Hematopoietic multipotent progenitor cell treated with erythropoietin and hydrocortisone succinate and interleukin-3 and kit ligand, for 6 days (in vitro differentiated cells): Measurements from ENCODE around the gene ITM2C.

Source experiments
- DNase-seq: peaks from one replicate; pipeline ENCODE4 v3.0.0-alpha.2; 2015

Gene ITM2C

DNA sequence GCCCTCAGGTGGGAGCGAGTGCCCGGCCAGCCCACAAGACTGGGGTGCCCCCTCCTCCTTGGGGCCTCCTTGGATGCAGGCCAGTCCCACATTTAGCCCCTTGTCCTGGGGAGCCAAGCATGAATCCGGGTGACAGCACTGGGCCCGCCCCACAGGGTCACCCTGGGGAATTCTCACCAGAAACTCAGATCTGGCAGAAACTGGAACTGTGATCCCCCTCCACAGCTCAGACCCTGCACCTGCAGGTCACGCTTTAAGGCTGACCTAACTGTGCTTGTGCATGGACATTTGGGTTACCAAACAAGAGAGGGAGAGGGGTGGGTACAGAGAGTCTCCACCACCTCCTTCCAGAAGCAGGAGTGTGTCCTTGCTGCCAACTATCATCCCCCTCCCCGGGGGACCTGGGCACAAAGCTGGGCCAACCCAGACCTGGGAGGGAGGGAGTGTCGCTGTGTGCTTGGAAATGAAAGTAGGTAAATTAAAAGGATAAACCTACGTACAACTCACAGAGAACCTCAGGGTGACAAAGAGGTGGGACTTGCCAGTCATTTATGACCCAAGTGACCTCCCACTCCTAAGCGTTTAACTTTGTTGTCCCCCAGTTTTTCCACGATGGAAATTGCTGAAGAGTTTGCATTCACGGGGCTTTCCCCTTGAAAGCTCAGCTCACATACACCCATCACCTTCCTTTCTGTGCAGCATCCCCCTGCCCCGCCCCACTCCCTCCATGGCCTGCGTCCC, 9.1 kb downstream of the ITM2C start:
- no peak for DNase-seq

DNA sequence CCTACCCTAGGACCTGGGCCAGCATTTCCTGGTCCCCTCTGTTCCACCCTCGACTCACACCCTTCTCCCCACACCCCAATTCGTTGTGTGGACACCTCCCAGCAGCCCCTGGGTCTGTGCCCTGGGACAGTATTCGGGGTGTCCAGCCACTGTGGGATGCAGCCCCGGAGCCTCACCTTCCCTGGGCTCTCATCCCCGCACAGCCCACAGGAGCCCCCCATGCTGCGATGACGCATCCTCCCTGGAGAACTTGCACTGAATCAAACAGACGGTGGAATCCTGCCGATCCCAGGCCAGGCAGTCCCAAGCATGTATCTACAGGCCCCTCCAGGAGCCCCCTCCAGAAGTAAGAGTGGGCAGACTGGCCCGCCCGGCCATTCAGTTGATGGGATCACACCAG, 9.7 kb downstream of the ITM2C start:
- no peak for DNase-seq

DNA sequence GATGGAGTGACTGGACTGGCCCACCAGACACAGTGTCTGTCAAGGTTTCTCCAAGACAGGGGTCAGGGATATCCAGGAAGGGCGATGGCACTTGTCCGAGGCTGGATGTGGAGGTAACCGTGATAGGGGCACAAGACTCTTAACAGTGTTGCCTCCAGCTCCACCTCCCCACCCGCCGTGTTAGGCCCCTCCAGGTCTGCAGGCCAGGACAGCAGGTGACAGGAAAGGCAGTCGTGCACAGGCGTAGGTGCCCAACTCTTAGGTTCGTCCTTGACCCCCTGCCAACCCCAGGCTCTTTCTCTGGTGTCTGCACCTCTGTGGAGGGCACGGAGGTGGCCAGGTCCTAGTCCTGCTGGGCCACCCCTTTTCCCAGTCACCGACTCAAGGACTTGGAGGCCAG, 10.1 kb downstream of the ITM2C start:
- DNase-seq = no peak

DNA sequence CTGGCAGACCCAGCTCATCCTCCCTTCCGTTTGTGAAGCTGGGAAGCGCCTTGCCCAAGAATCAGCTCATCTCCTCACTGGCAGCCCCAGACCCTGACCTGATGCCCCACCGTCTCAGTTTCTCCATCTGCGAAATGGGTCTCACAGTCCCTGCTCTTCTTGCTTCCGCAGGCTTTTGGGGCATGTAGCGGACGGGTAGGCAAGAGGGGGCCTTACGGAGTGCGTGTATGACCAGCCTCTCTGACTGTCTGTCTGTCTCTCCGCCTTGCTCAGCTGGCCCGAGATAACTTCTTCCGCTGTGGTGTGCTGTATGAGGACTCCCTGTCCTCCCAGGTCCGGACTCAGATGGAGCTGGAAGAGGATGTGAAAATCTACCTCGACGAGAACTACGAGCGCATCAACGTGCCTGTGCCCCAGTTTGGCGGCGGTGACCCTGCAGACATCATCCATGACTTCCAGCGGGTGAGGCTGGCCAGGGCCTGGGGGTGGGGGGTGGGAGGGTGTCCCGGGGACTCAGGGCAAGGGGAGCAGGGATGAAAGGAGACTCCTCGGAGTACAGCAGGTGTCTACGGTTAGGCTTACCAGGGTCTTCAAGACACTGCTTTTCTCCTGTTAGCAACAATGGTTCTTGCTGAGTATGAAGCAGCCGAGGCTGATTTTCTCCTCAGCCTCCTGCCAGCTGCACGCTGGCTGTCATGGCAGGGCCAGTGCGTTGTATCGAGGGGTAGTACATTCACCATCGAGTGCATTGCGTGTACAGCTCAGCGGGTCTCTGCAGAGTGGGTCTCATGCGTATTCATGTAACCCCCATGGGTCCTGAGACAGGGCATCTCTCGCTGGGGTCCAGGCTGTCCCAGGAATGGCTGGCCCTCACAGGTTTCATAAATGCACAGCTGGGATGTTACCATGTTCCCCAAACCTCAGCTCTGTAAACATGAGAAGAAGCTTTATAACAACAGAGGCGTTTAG, 10.9 kb downstream of the ITM2C start:
- DNase-seq = no peak

DNA sequence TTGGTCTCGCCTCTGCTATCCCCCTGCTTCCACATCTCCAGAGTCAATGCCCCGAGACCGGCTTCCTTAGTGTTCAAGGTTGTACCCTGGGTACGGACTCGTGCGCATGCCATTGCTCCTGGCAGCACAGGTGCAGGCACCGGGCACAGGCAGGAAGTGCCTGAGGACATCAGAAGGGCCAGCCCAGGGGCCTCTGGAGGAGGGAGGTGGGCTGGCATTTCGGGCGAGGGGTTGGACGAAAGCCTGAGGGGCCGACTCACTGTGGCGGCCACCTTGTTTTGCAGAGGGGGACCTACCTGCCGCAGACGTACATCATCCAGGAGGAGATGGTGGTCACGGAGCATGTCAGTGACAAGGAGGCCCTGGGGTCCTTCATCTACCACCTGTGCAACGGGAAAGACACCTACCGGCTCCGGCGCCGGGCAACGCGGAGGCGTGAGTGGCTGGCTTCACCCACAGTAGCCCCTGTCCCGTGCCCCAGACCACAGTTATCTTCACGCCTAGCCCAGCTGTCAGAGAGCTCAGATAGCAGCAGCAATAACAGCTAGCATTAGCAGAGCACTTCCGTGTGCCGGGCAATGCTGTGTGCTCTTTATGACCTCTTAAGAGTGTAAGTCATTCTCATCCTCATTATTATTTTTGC, 12.5 kb downstream of the ITM2C start:
- DNase-seq = no peak

DNA sequence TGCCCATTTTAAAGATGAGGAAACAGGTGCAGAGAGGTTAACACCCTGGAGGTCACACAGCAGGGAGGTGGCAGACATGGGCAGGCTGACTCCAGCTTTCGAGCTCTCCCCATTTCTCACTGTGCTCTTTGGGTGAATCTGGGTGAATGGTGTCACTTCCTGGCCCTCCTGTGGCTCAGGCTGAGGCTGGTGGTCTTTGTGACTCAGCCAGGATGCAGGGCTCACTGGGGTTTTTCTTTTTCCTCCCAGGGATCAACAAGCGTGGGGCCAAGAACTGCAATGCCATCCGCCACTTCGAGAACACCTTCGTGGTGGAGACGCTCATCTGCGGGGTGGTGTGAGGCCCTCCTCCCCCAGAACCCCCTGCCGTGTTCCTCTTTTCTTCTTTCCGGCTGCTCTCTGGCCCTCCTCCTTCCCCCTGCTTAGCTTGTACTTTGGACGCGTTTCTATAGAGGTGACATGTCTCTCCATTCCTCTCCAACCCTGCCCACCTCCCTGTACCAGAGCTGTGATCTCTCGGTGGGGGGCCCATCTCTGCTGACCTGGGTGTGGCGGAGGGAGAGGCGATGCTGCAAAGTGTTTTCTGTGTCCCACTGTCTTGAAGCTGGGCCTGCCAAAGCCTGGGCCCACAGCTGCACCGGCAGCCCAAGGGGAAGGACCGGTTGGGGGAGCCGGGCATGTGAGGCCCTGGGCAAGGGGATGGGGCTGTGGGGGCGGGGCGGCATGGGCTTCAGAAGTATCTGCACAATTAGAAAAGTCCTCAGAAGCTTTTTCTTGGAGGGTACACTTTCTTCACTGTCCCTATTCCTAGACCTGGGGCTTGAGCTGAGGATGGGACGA, 13.2 kb downstream of the ITM2C start:
- peak; percentile 60 for DNase-seq

DNA sequence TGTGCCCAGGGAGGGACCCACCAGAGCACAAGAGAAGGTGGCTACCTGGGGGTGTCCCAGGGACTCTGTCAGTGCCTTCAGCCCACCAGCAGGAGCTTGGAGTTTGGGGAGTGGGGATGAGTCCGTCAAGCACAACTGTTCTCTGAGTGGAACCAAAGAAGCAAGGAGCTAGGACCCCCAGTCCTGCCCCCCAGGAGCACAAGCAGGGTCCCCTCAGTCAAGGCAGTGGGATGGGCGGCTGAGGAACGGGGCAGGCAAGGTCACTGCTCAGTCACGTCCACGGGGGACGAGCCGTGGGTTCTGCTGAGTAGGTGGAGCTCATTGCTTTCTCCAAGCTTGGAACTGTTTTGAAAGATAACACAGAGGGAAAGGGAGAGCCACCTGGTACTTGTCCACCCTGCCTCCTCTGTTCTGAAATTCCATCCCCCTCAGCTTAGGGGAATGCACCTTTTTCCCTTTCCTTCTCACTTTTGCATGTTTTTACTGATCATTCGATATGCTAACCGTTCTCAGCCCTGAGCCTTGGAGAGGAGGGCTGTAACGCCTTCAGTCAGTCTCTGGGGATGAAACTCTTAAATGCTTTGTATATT, 14.0 kb downstream of the ITM2C start:
- no peak for DNase-seq

DNA sequence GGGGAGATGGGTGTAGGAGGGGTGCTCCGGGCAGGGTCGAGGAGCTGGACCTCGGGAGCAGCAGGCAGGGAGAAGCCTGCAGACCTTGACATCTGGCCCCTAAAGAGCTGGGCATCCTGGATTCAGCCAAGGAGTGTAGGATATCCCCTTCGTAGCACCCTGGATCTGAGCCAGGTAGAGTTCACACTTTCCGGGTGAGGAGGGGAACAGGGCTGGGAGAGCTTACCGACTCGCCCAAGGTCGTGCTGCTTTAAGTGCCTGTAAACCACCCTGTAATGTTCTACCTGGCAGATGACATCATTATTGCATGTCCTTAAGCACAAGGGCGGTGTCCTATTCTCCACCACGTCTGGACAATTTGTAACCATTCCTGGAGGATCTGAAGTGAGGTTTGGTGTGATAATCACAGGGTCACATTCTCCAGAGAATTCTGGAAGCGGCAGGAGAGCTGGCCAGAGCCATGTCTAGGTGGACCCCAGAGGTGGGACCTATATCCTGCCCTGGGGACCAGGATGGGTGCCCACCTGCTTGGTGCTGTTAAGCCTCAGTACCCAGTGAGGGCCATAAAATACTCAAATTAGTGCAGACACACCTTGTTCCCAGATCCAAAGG, 14.6 kb downstream of the ITM2C start:
- DNase-seq = no peak

DNA sequence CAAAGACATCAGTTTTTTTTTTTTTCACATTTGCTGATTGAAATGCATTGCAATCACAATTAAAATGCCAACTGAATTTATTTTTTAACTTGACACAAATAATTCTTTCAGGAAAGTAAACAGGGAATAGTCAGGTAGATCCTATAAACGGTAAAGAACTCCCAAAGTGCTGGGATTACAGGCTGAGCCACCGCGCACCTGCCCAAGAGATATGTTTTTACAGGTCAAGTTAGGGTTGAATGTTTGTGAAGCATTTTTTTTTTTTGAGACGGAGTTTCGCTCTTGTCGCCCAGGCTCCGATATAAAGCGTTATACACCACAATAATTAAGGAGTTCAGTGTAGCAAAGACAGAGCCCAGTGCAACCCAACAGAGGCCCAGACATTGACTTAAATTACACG, 15.1 kb downstream of the ITM2C start:
- DNase-seq = no peak

DNA sequence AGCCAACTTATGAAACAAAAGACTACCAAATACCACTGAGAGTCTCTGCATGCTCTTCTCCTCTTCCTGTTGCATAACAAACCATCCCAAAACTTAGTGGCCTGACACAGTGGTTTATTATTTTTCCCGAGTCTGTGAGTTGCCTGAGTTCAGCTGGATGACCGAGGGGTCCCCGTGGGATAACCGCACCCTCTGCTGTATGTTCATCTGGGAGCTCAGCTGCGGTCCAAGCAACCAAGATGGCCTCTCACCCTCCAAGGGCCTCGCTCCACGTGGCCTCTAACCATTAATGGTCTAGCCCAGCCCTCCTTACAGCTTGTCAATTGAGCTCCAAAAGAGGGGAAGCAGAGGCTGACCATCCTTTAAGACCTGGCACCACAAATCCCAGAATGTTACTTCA, 17.1 kb downstream of the ITM2C start:
- no peak for DNase-seq

DNA sequence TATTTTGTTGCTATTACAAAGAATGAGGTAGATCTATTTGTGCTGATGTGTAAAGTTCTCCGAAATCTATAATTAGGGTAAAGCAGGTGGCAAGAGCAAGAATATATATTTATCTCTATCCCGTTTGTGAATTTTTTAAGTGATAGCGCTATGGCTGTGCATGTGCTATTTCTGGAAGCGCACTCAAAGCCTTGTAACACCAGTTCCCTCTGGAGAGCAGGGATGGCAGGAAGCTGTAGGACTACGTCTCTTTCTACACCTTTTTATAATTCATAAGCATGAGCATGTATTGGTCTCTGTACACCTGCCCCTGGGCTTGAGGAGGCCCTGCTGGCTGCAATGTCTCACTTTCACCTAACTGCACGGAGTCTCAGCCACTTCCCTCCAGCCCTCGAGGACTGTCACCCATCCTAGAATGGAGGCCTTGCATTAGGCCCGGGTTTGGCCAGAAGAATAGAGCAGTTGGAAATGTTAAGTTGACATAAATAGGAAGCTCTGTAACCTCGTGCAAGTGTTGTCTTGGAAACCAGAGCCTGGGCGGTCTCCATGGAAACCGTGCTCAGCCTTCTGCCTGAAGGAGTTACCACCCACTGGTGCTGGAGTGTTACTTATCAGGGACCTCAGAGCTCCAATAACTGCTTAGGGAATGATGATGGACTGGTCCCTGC, 20.9 kb downstream of the ITM2C start:
- peak; percentile 73 for DNase-seq

DNA sequence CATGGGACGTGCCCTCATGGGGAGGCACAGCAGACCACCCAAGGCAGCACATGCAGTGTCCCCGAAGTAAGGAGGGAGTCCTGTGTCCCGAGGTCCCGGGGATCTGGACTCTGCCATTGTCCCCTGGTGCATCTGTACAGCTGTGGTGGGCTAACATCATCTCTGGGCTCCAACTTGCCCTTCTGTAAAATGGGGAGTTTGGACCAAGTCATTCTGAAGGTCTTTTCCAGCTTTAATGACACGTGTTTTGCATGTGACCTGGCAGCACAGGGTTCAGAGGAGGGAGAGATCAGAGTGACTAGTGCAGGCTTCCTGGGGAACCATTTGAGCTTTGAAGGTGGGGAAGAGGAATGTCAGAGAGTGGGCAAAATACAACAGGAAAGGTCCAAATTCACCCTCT, 21.5 kb downstream of the ITM2C start:
- DNase-seq = no peak

DNA sequence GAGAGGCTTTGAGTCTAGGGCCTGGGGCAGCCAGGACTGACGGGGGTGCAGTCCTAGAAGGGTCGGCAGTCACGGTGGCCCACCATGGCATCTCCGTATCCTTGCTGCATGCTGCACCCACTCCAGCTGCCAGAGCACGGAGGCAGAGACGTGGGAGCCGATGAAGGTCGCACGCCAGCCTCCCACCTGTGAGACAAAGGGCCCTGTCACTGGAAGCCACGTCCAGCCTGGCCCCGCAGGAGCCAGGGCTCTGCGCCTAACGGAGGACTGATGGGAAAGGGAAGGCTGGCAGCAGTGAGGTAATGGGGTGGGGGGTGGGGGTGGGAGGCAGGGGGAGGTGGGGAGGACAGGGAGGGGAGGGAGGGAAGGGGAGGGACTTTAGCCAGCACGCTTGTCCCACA, 21.9 kb downstream of the ITM2C start:
- no peak for DNase-seq

DNA sequence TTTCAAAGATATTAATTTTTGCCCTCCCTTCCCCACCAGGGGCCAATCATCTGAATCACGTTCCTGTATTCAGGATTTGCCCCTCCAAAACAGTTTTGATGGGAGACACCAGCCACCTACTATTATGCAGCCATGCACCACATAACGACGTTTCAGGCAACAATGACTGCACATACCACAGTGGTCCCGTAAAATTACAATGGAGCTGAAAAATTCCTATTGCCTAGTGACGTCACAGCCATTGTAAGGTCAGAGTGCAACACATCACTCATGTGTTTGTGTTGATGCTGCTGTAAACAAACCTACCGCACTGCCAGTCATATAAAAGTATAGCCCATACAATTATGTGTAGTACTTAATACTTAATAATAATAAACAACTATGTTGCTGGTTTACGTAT, 22.6 kb downstream of the ITM2C start:
- DNase-seq = no peak

DNA sequence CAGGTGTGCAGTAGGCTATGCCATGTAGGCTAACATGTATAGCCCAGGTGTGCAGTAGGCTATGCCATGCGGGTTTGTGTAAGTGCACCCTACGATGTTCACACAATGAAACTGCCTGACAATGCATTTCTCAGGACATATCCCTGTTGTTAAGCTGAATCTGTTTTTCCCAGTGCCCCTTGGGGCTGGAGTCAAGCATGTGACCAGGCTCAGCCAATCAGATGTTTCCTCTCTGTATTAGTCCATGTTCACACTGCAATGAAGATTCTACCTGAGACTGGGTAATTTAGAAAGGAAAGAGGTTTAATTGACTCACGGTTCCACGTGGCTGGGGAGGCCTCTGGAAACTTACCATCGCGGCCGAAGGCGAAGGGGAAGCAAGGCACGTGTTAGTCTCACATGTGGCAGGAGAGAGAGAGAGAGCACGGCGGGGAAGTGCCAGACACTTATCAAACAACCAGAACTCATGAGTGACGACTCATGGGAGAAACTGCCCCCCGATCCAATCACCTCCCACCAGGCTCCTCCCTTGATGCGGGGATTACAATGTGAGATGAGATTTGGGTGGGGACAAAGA, 24.2 kb downstream of the ITM2C start:
- DNase-seq = no peak

DNA sequence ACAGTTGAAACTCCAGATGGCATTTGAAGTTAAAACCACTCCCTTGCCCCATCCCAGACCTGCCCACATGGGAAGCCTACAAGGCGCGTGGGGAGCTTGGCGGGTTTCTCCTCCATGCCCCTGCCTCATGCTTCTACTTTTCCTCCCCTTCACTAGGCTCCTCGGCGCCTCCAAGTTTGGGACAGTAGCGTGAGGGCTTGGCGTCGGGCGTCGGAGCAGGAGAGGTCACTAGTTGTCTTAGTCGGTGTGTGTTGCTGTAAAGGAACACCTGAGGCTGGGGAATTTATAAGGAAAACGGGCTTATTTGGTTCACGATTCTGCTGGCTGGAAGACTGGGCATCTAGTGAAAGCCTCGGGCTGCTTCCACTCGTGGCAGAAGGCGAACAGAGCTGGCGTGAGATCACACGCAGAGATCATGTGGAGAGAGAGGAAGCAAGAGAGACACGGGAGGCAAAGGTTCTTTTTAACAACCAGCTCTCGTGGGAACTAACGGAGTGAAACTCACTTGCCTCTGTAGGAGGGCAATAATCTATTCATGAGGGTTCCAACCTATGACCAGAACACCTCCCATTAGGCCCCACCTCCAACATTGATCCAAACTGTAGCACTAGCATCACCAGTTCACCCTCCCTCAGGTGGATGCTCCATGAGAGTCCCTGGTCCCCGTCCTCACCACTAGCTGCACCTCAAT, 25.3 kb downstream of the ITM2C start:
- DNase-seq = no peak

DNA sequence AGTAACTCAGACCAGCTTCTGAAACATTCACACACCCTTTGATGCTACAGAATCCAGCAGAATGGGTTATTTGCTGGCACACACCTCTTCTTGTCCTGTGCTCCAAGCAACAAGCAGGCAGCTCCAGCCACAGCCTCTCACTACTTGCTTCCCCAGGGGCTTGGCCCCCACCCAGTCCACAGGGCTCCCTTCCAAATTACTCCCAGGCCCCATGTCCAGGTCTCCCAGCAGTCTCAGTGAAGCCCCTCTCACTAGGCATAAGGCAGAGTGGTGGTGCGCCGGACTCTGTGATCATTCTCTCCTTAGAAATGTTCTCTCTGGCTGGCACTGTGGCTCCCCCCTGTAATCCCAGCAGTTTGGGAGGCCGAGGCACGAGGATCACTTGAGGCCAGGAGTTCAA, 25.9 kb downstream of the ITM2C start:
- DNase-seq = no peak

DNA sequence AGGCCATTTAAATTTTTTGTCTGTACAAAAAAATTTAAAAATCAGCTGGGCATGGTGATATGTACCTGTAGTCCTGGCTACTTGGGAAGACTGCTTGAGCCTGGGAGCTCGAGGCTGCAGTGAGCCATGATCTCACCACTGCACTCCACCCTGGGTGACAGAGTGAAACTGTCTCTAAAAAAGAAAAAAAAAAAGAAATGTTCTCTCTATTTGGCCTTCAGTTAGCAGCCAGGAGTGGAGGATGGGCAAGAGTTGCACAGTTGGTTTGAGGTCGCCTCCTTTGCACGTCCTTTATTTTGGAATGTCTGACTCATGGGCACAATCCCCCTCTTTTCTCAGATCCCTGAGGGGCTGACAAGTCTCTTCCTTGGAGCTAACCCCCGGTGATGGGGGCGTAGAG, 26.3 kb downstream of the ITM2C start:
- DNase-seq = no peak

DNA sequence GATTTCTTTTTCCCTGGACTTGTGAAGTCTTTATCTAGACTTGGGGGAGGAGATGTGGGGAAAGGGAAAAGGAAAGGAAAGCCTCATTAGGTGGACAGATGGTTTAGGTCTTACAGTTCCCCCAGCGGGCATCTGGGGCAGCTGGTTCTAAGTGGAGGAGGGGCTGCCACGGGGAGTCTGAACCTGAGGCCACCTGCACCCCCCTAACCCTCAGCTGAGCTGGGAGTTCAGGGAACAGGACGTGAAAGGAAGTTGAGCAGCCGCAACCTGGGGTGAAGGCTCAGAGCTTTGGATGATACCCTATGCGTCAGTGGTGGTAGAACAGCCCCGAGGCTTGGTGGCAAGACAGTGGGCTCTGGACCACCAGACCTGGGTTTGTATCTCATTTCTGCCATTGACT, 26.8 kb downstream of the ITM2C start:
- no peak for DNase-seq

DNA sequence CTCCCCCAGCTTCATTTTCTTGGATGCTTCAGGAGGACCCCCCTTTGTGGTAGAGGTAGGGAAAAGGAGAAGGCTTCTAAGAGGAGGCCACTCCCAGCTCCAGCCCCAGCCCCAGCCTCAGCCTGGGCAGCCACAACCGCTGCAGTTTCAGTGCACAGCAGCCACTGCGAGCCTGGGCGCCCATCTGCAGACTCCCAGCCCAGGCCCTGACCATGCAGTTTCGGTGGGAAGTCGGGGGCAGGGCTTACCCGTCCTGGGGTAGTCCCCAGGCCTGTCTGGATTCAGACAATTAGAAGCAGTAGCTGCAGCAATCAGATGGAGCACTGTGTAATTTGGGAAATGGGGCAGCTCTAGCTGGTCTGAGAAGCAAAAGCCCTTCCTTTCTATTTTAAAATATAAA, 28.6 kb downstream of the ITM2C start:
- no peak for DNase-seq
